IgD-negative memory B cell (primary cell): ENCODE measurements around the gene VASH1. TPM values are rescaled to one million over a fixed set of nuclear protein-coding genes. Genes with fewer than 3 reads are reported as not detected.
A peak's percentile ranks its signal among the peaks of the same experiment; 100 is the strongest.

Experiments
- H3K27ac Mint-ChIP-seq, 3 donors: one replicate each; pipeline ENCODE4 v1.8.0; 2020 to 2022; ENCODE audit warnings: mild to moderate bottlenecking in 3 of 3, mixed read lengths in 3 of 3, moderate library complexity in 1 of 3
- H3K27me3 Mint-ChIP-seq: one replicate; pipeline ENCODE4 v1.8.0; 2021; ENCODE audit warnings: mixed read lengths
- H3K36me3 Mint-ChIP-seq: one replicate; pipeline ENCODE4 v1.8.0; 2020; ENCODE audit warnings: mild to moderate bottlenecking, mixed read lengths
- H3K4me1 Mint-ChIP-seq, 3 donors: one replicate each; pipeline ENCODE4 v1.8.0; 2020 to 2022; ENCODE audit warnings: mixed read lengths in 3 of 3, mild to moderate bottlenecking in 1 of 3
- H3K4me3 Mint-ChIP-seq, 4 donors: one replicate each; pipeline ENCODE4 v1.8.0; 2020 to 2022; ENCODE audit warnings: mild to moderate bottlenecking in 4 of 4, mixed read lengths in 4 of 4, moderate library complexity in 3 of 4
- H3K9me3 Mint-ChIP-seq, 3 donors: one replicate each; pipeline ENCODE4 v1.8.0; 2020 to 2021; ENCODE audit warnings: mixed read lengths in 3 of 3, mild to moderate bottlenecking in 1 of 3
- polyA plus RNA-seq: library from polyadenylated mRNA; unstranded; fragments of 300-500 nt; fragmentation: Illumina TruSeq; gene quantifications from one replicate; pipeline ENCODE4 v1.2.3, GENCODE V29; 2021

The VASH1 gene
- polyA plus RNA-seq, 1 donor from 2014 or later = 0.70 TPM

DNA sequence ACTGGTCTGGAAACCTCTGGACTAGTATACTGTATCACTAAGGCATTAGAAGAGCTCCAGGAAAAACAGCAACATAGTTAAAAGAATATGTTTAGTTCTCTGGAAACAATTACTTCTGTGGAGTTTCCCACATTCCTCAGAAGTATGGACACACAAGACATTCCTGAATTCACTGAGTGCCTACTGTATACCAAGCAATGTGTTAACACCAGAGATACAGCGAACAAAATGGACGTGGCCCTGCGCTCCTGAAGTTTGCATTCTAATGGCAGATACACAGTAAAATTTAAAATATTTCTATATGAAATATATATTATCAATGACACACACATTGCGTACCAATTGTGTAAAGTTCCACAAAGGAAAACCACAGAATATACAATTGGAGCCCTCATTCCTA, 50.3 kb downstream of the VASH1 start:
- H3K9me3 Mint-ChIP-seq = no peaks in the 10 kb centered on the region
- peak overlapping the region; percentile 87 to 98 (median 94) for H3K4me3 Mint-ChIP-seq
- H3K27ac Mint-ChIP-seq = peak overlapping the region; percentile 90 to 97 (median 95)

DNA sequence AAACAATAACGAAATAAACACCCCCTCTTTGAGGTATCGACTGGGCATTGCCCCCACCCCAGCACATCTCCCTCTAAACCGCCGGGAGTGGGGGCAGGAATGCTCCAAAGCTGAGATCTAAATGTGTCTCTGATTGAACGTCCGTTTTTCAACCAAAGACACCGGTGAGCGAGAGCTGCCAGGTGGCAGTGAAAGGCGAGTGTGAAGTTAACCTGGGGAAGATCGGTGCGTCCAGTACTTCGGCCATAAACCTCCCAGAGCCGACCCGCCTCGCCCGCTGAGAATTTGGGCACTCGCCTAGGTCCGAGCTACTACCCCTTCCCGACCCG, 50.8 kb downstream of the VASH1 start:
- Mint-ChIP-seq H3K4me1 (peaks cover 19 to 23% (median 21%) of the 10 kb centered on the region in 3 donors), H3K27me3 (no peaks in the 10 kb centered on the region), H3K9me3 (no peaks in the 10 kb centered on the region), H3K27ac (peak overlapping the region; percentile 90 to 97 (median 95)), H3K4me3 (peak overlapping the region; percentile 87 to 98 (median 94)), H3K36me3 (peaks cover 5% of the 10 kb centered on the region)

More for the DNA sequence above, 50.3 kb downstream of the VASH1 start:
- Mint-ChIP-seq H3K27me3 (no peaks in the 10 kb centered on the region), H3K36me3 (peaks cover 5% of the 10 kb centered on the region), H3K4me1 (peaks cover 19 to 23% (median 21%) of the 10 kb centered on the region in 3 donors)

DNA sequence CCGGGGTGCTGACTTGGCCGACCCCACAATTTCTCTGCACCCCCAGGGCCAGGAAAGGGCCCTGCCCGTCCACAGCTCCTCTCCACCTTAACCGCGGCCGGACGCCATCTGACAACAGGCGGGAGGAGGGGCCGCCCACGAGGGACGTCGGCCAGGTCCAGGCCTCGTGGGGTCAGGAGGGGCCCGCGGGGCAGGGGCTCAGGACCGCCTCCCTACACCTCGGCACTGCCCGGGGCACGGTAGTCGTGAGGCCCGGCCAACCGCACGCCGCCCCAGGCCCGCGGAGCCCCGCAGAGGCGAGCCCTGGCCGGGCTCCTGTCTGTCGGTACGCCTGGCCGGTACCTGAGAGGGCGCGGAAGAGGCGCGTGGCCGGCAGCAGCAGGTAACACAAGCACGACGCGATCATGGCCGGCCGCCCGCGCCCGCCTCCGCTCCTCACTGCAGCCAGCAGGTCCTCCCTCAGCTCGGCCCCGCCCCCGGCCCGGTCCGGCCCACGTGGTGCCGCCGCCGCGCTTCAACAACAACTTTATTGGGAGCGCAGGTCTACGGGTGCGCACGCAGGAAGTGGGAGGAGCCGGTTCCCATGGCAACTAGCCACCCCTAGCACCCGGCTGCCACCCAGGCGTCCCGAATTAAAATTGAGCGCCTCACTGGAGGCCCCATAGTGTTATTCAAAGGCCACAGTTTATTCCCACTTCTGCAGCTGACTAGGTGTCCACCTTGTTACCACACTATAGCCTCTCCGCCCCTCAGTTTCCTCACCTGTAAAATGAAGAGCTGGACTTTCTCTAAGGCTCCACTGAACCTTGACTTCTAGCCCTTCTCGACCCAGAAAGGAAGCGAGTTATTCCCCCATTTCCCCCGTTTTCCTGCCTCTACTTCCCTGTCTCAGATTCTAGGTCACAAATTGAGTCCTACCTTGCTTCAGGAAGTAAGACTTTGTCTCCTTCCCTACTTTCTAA, 51.4 kb downstream of the VASH1 start, which contains the start of gene ANGEL1:
ANGEL1 (minus strand) TSS at position 461 of the 962 bp plus-strand sequence; CDS start at position 406, 55 bp downstream.
- peak within 1 kb of the TSS; percentile 87 to 98 (median 94) for H3K4me3 Mint-ChIP-seq
- peaks cover 19 to 23% (median 21%) of the 10 kb centered on the region in 3 donors for H3K4me1 Mint-ChIP-seq
- no peaks in the 10 kb centered on the region for H3K27me3 Mint-ChIP-seq
- H3K36me3 Mint-ChIP-seq = peaks cover 5% of the 10 kb centered on the region
- H3K9me3 Mint-ChIP-seq = no peaks in the 10 kb centered on the region
- peak within 1 kb of the TSS; percentile 90 to 99 (median 95) for H3K27ac Mint-ChIP-seq

DNA sequence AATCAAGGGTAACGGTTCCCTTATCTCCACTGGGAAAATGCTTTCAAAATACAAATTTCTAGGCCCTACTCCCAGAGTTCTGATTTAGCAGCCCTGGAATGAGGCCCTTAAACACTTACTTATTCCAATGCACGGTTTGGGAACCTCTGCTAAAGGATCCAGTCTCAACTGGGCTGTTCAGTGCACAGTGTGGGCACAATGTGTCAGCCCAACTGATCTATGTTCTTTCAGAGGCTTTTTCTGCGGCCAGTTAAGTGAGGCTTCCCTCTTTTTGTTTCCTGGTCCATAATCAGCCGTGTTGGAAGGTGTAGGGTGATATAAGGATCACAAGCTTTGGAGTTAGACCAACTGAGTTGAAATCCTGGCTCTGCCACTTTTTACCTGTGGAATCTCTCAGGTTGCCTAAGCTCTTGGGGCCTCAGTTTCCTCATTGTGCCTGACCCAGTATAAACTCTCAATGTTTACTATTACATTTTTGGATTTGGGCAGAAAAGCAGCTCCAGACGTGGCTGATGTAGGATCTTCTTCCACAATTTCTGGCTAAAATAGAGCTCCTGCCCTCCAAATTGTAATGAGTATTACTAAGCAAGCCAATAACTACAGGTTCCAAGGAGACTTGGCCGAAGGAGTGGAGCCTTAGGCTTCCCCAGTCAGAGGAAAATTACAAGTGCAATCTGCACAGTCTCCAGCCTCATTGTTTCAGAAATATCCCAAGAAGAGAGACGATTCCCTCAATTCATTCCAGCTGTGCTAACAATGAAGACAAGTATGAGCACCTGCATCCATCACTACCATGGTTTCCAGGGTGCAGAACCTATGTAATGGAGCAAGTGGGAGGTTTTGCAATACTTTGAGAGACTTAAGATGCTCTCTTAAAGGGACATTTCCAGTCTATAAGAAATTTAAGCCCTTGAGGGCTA, 53.7 kb downstream of the VASH1 start:
- Mint-ChIP-seq H3K4me3 (peak overlapping the region in 2 of 4 donors; percentile 10 to 39), H3K4me1 (peaks cover 19 to 23% (median 21%) of the 10 kb centered on the region in 3 donors), H3K27ac (peak overlapping the region in 1 of 3 donors; percentile 90)

DNA sequence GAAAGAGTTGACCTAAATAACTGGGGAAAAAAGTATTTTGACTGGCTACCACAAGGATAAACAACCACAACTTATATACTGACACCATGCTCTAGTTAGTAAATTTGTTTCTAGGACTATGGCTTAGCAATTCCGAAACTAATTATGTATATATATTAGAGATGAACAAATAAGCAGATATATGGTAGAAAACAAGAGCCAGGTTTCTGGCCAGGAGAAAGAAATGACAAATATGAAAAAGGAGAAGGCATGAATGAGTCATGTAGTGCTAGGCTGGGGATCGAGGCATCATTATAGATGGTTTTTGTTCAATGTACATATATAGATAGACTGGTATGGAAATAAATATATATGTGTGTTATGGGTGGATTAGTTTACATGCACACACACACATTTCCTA, 59.4 kb downstream of the VASH1 start:
- Mint-ChIP-seq H3K4me3 (no peak overlapping the region), H3K4me1 (no peaks in the 10 kb centered on the region), H3K27ac (no peak overlapping the region), H3K36me3 (peaks cover 2% of the 10 kb centered on the region), H3K9me3 (peaks cover 0 to 2% (median 0%) of the 10 kb centered on the region in 3 donors), H3K27me3 (peaks cover 13% of the 10 kb centered on the region)

More for the DNA sequence above, 53.7 kb downstream of the VASH1 start:
- Mint-ChIP-seq H3K36me3 (no peaks in the 10 kb centered on the region), H3K9me3 (no peaks in the 10 kb centered on the region), H3K27me3 (peaks cover 2% of the 10 kb centered on the region)

DNA sequence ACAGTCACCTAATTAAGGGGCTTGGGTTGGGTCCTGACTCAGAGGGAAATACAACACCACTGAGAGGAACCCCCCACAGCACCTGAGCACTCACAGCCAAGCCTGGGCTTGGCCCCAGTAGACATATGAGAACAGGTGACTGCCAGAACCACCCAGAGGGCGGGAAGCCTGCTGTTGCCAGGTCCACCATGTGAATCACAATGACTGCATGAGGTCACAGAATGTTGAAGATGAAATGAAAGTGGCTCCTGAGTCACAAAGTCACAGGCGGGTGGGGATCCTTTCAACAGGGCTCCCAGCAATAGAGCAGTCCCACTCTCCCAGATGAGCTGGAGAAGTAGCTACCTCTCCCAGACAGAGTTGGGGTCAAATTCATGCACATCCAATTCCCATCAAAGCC, 64.9 kb downstream of the VASH1 start, which contains the start of gene LRRC74A:
LRRC74A (plus strand) TSS at position 287 of the 400 bp plus-strand sequence. CDS start 290 bp downstream, outside the sequence.
- peak within 1 kb of the TSS in 1 of 4 donors; percentile 28 for H3K4me3 Mint-ChIP-seq
- peaks cover 2% of the 10 kb centered on the region for H3K36me3 Mint-ChIP-seq
- no peaks in the 10 kb centered on the region for H3K9me3 Mint-ChIP-seq
- no peak within 1 kb of the TSS for H3K27ac Mint-ChIP-seq
- H3K27me3 Mint-ChIP-seq = peaks cover 5% of the 10 kb centered on the region
- H3K4me1 Mint-ChIP-seq = no peaks in the 10 kb centered on the region

DNA sequence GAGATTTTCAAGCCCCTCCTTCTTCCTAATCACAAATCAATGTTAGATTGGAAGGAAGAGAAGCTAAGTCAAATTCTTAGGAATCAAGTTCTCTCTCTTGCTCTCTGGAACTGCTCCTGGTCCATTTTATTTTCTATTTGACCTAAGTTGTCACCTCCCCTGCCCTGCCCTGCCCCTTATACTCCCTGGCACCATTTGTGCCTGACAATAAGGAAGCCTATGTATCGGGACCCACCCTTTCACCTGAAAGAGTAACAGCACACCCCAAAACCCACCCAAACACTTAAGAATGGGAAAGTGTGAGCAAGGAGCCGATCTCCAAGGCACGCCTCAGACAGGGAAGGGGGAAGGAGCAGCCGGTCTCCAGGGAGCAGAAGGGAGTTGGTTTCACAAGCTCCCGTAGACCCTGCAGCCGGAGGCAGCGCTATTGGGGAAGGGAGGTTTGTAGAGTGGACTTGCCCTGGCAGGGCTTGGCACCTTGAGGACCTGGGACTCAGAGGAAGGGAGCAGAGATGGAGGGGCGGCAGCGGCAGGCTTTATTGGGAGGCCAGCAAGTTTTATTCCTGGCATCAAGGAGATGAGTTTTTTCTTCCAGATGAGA, 66.5 kb downstream of the VASH1 start:
- H3K27me3 Mint-ChIP-seq = peaks cover 8% of the 10 kb centered on the region
- no peaks in the 10 kb centered on the region for H3K4me1 Mint-ChIP-seq
- no peak overlapping the region for H3K4me3 Mint-ChIP-seq
- H3K36me3 Mint-ChIP-seq = peaks cover 5% of the 10 kb centered on the region
- H3K9me3 Mint-ChIP-seq = no peaks in the 10 kb centered on the region
- H3K27ac Mint-ChIP-seq = no peak overlapping the region

DNA sequence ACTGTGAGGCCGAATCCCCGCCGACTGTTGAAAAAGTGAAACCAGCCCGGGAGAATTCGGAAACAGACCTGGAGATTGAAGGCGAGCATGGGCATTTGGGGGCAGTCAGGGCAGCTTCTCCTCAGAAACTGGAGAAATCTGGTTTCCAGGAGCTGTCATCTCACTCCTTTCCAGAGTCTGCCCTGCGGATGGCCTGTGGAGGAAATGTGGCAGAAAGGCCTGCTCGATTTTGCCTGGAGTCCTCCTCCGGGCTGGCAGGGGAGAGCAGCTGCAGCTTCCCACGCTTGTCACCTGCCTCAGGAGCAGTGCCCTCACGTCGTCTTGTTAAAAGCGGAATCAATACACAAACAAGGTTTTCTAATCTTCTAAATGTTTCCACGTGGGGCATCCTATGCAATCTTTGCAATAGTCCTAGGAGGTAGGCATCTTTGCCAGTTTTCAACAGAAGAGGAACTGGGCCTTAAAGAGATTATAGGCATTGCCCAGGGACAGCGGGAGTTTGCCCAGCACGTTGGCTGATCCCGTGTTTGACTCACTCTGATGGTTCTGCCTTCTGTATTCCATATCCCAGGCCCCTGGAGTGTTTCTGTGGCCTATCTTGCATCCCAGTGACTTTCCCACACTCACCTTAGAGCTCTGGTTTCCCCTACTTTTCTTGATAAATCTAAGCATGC, 67.2 kb downstream of the VASH1 start:
- H3K36me3 Mint-ChIP-seq = peaks cover 5% of the 10 kb centered on the region
- no peak overlapping the region for H3K27ac Mint-ChIP-seq
- H3K4me1 Mint-ChIP-seq = no peaks in the 10 kb centered on the region
- H3K9me3 Mint-ChIP-seq = peaks cover 0 to 1% (median 0%) of the 10 kb centered on the region in 3 donors
- H3K4me3 Mint-ChIP-seq = no peak overlapping the region
- peaks cover 6% of the 10 kb centered on the region for H3K27me3 Mint-ChIP-seq

DNA sequence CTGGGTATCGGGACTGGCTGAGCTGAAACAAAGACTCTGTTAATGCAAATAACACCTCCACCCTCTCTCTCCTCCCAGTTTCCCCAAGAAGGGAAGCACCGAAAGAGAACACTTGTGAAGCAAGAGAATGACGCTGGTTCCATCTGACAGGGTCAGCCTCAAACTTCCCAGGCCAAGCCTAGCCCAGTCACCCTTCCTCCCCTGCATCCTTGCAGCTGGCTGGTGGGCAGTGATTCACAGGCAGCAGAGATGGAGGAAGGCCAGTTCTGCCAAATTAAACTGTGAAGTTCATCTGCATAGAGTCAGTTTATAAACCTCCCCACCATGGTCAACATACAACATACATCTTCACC, 67.7 kb downstream of the VASH1 start:
- no peak overlapping the region for H3K27ac Mint-ChIP-seq
- H3K36me3 Mint-ChIP-seq = peaks cover 5% of the 10 kb centered on the region
- peaks cover 8% of the 10 kb centered on the region for H3K27me3 Mint-ChIP-seq
- no peak overlapping the region for H3K4me3 Mint-ChIP-seq
- peaks cover 0 to 1% (median 0%) of the 10 kb centered on the region in 3 donors for H3K9me3 Mint-ChIP-seq
- no peaks in the 10 kb centered on the region for H3K4me1 Mint-ChIP-seq

DNA sequence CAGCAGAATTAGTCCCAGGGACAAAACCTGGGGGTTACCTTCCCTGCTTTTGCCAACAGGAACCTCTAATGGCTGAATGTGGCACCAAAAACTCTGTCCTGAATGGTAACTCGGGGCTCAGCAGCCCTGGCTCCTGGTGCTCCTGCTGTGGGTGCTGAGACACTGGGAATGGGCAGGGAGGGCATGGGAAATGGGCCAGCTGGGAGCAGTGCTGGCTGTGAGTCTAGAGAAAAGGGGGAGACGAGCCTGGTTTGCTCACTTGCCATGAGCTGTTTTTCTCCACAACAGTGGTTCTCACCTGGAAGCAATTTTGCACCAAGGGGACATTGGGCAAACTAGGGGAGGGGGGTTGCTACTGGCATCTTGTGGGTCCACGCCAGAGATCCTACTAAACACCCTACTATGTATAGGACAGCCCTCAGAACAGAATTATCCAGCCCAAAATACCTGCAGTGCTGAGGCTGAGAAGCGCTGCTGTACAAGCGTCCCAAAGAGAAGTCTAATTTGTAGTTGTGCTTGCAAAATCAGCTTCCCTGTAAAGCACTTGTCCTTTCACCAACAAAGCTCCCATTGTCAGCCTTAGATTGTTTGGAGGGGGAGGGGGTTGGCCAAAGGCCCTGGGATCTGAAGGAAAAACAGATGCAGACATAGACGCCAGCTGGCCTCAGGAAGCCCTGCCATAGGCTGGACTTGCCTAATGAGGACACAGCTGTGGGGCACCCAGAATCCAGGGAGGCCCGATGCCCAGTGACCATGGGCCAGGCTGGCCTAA, 68.6 kb downstream of the VASH1 start:
- Mint-ChIP-seq H3K4me3 (no peak overlapping the region), H3K9me3 (peaks cover 0 to 1% (median 0%) of the 10 kb centered on the region in 3 donors), H3K4me1 (no peaks in the 10 kb centered on the region), H3K27ac (no peak overlapping the region), H3K27me3 (peaks cover 12% of the 10 kb centered on the region), H3K36me3 (peaks cover 3% of the 10 kb centered on the region)

DNA sequence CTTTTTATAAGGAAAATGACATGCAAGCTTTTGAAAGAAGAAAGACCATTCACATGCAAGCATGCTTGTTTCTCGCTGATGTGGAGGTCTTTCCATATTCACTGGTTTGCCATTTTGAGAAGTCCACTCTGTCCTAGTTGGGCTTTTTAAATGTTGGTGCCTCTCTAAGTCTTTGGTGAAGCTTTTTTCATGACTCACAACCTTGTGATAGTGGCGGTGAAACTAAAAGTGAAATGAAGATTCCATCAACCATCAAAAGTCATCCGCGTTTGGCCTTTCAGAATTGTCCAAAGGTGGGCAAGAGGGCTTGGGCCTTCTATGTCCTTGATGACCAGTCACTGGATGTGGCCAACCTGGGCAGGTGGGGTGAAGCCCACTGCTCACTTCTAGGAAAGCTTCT, 69.3 kb downstream of the VASH1 start:
- H3K4me3 Mint-ChIP-seq = no peak overlapping the region
- peaks cover 0 to 1% (median 0%) of the 10 kb centered on the region in 3 donors for H3K9me3 Mint-ChIP-seq
- H3K27ac Mint-ChIP-seq = no peak overlapping the region
- H3K36me3 Mint-ChIP-seq = peaks cover 3% of the 10 kb centered on the region
- H3K4me1 Mint-ChIP-seq = no peaks in the 10 kb centered on the region
- H3K27me3 Mint-ChIP-seq = peaks cover 12% of the 10 kb centered on the region

DNA sequence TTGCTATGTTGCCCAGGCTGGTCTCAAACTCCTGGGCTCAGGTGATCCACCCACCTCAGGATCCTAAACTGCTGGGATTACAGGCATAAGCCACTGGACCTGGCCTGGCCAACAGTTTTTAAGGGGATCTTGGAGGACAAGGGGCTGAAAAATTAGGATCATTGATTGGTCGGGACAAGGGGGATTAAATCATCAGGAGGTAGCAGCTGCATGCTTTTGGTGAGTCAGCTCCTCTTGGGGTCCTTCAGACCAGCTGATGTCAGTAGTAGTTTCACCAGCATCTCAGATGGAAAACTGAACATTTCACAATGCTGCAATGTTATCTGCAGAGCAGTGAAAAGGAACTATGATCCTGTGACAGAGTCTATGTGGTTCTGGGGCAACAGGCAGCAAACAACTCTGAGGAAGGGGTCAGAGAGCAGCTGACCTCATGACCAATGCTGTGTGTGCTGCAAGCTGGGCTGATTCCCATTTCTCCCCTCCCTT, 71.3 kb downstream of the VASH1 start:
- Mint-ChIP-seq H3K9me3 (peaks cover 0 to 1% (median 0%) of the 10 kb centered on the region in 3 donors), H3K4me1 (no peaks in the 10 kb centered on the region), H3K27ac (no peak overlapping the region), H3K4me3 (no peak overlapping the region), H3K27me3 (peaks cover 13% of the 10 kb centered on the region), H3K36me3 (peaks cover 3% of the 10 kb centered on the region)
